BE2C (cell line): Measurements from ENCODE around the gene MEX3C.

Experiments
- DNase-seq: peaks from one replicate; pipeline ENCODE4 v3.0.0-alpha.2; 2020
- H3K27me3 ChIP-seq: fragments of 250-450 bp; sonication (Bioruptor Pico); 2 replicates; pipeline ENCODE4 v1.5.1; 2020; ENCODE audit warnings: mild to moderate bottlenecking
- H3K36me3 ChIP-seq: fragments of 250-450 bp; sonication (Bioruptor Pico); 2 replicates; pipeline ENCODE4 v1.5.1; 2020; ENCODE audit warnings: mild to moderate bottlenecking
- H3K4me1 ChIP-seq: fragments of 250-450 bp; sonication (Bioruptor Pico); 2 replicates; pipeline ENCODE4 v1.5.1; 2020
- H3K4me3 ChIP-seq: 2 replicates; pipeline ENCODE4 v1.5.1; 2011; ENCODE audit warnings: low read depth, low read length
- H3K9me3 ChIP-seq: fragments of 250-450 bp; sonication (Bioruptor Pico); 2 replicates; pipeline ENCODE4 v1.5.1; 2020
- TF ChIP-seq, protein P1 (sequence below): IDR thresholded peaks from 2 replicates; pipeline ENCODE4 v1.5.1; 2012; ENCODE audit warnings: mild to moderate bottlenecking, low read depth, low read length

Gene MEX3C

DNA sequence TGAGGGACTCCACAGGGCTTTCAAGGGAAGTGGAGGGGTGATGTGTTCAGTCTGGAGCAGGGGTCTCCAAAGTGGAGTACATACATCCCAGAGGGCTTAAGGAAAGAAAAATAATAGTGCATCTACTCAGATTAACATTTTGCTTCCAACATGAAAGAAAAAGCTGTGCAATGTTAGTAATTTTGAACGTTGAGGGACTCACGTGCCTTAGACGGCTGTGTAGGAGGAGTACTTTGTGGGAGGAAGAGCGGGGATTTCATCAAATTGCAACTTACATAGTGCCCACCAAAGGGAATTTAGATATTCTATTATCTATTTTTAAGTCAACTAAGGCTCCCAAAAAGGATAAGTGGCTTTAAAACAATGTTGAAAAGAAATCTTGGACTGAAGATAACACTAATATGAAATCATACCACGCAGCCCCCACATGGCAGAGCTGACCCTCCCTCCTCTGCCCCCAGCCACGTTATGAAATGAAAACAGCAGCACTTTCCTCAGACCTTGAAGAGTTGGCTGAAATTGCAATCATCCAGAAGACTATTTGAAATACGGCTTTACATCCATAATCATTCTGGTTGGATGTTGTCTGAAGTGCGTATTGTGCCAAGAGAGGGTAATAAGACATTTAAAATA is 42.9 kb downstream of the MEX3C start:
- no peak overlapping the region for H3K4me3 ChIP-seq
- no peaks in the 10 kb centered on the region for H3K27me3 ChIP-seq
- no peaks in the 10 kb centered on the region for H3K36me3 ChIP-seq
- TF ChIP-seq, protein P1, sequence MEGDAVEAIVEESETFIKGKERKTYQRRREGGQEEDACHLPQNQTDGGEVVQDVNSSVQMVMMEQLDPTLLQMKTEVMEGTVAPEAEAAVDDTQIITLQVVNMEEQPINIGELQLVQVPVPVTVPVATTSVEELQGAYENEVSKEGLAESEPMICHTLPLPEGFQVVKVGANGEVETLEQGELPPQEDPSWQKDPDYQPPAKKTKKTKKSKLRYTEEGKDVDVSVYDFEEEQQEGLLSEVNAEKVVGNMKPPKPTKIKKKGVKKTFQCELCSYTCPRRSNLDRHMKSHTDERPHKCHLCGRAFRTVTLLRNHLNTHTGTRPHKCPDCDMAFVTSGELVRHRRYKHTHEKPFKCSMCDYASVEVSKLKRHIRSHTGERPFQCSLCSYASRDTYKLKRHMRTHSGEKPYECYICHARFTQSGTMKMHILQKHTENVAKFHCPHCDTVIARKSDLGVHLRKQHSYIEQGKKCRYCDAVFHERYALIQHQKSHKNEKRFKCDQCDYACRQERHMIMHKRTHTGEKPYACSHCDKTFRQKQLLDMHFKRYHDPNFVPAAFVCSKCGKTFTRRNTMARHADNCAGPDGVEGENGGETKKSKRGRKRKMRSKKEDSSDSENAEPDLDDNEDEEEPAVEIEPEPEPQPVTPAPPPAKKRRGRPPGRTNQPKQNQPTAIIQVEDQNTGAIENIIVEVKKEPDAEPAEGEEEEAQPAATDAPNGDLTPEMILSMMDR = no peak
- H3K4me1 ChIP-seq = no peaks in the 10 kb centered on the region
- DNase-seq = no peak
- H3K9me3 ChIP-seq = no peaks in the 10 kb centered on the region

- H3K36me3 ChIP-seq = no peaks in the 10 kb centered on the region
- TF ChIP-seq, protein P1 = no peak
- no peaks in the 10 kb centered on the region for H3K9me3 ChIP-seq
- H3K4me3 ChIP-seq = no peak overlapping the region
- DNase-seq = no peak
- H3K27me3 ChIP-seq = no peaks in the 10 kb centered on the region
- H3K4me1 ChIP-seq = no peaks in the 10 kb centered on the region
These were observed 43.7 kb downstream of the MEX3C start for GRCh38 chr18:51153659-51154371.

- TF ChIP-seq, protein P1 = no peak
- H3K4me1 ChIP-seq = no peaks in the 10 kb centered on the region
- DNase-seq = no peak
- H3K36me3 ChIP-seq = no peaks in the 10 kb centered on the region
- H3K27me3 ChIP-seq = no peaks in the 10 kb centered on the region
- no peak overlapping the region for H3K4me3 ChIP-seq
- H3K9me3 ChIP-seq = no peaks in the 10 kb centered on the region
These were observed 45.6 kb downstream of the MEX3C start for GRCh38 chr18:51151568-51152511.

- H3K36me3 ChIP-seq = no peaks in the 10 kb centered on the region
- no peak overlapping the region for H3K4me3 ChIP-seq
- TF ChIP-seq, protein P1 = no peak
- no peaks in the 10 kb centered on the region for H3K27me3 ChIP-seq
- no peaks in the 10 kb centered on the region for H3K4me1 ChIP-seq
- H3K9me3 ChIP-seq = no peaks in the 10 kb centered on the region
- DNase-seq = no peak
These were observed 46.3 kb downstream of the MEX3C start for GRCh38 chr18:51151185-51151567.

DNA sequence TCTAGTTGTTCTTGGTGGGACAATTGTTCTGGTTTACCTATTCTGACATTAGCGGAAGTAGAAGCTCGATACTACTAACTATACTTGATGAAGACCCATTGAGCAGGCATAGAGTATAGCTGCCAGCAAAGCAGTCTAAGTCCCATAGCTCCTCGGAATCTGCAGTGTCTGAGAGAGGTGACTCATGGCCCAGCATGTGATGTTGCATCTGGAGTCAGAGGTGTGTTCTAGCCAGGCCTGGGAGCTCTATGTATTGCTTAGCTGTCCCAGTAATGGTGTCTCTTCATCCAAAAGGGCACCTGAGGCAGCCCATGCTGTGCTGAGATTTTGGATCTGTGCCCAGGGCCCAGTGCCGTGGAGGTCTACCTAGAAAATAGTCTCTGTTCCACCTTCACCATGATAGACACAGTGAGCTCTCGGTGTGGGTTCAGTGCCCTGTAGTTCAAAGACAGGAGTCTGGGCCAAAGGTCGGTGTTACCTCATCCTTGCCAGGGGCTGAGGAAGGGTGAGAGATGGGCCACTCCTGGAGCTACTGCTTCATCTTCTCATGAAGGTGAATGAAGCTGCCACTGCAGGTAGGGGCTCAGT is 47.3 kb downstream of the MEX3C start:
- DNase-seq = no peak
- Histone ChIP-seq H3K36me3 (no peaks in the 10 kb centered on the region), H3K27me3 (no peaks in the 10 kb centered on the region), H3K4me1 (no peaks in the 10 kb centered on the region), H3K9me3 (no peaks in the 10 kb centered on the region), H3K4me3 (no peak overlapping the region)
- TF ChIP-seq, protein P1 = no peak
